GM23338 (cell line): Measurements from ENCODE around the gene SMIM35. TPM values are rescaled to one million over a fixed set of nuclear protein-coding genes. Genes with fewer than 3 reads are reported as not detected.

Experiments
- ATAC-seq: fragments of 200-7000 bp; cut with Tn5 transposase; 3 replicates; pipeline ENCODE4 v1.9.1; 2020
- DNase-seq: peaks from one replicate; pipeline ENCODE4 v3.0.0-alpha.2; 2015; ENCODE audit warnings: low spot score
- H2AFZ ChIP-seq: fragments of 200-600 bp; sonication (generic); 2 replicates; pipeline ENCODE4 v1.8.0; 2016; ENCODE audit warnings: antibody characterized with exemption, mild to moderate bottlenecking, moderate library complexity
- H3F3A ChIP-seq: fragments of 200-600 bp; sonication (generic); replicated peaks from 2 replicates; pipeline ENCODE4 v1.8.0; 2017; ENCODE audit warnings: antibody characterized with exemption, mixed run types, low read depth
- H3K27ac ChIP-seq: fragments of 200-600 bp; sonication (generic); 2 replicates; pipeline ENCODE4 v1.6.1; 2016; ENCODE audit warnings: low read depth
- H3K27me3 ChIP-seq: fragments of 200-600 bp; sonication (generic); 2 replicates; pipeline ENCODE4 v1.8.0; 2016; ENCODE audit warnings: mild to moderate bottlenecking, mixed run types, moderate library complexity; ENCODE audit not compliant: insufficient read depth
- H3K36me3 ChIP-seq: fragments of 200-600 bp; sonication (generic); 2 replicates; pipeline ENCODE4 v1.8.0; 2016; ENCODE audit warnings: mild to moderate bottlenecking; ENCODE audit not compliant: insufficient read depth
- H3K4me1 ChIP-seq: fragments of 200-600 bp; sonication (generic); 2 replicates; pipeline ENCODE4 v1.8.0; 2016; ENCODE audit warnings: mild to moderate bottlenecking, moderate library complexity; ENCODE audit not compliant: insufficient read depth
- H3K4me2 ChIP-seq: fragments of 200-600 bp; sonication (generic); 2 replicates; pipeline ENCODE4 v1.7.1; 2017; ENCODE audit warnings: mixed run types
- H3K4me3 ChIP-seq: fragments of 200-600 bp; sonication (generic); 2 replicates; pipeline ENCODE4 v1.6.1; 2016; ENCODE audit warnings: mixed run types
- H3K79me2 ChIP-seq: fragments of 200-600 bp; sonication (generic); replicated peaks from 2 replicates; pipeline ENCODE4 v1.8.0; 2017; ENCODE audit warnings: mild to moderate bottlenecking; ENCODE audit not compliant: insufficient read depth
- H3K9me2 ChIP-seq: fragments of 200-600 bp; sonication (generic); 2 replicates; pipeline ENCODE4 v1.8.0; 2017; ENCODE audit not compliant: insufficient read depth
- H4K20me1 ChIP-seq: fragments of 200-600 bp; sonication (generic); replicated peaks from 2 replicates; pipeline ENCODE4 v1.8.0; 2017; ENCODE audit warnings: mild to moderate bottlenecking; ENCODE audit not compliant: insufficient read depth
- H3K27ac Mint-ChIP-seq: 2 replicates; pipeline ENCODE4 v1.8.0; 2020; ENCODE audit warnings: inconsistent platforms, mild to moderate bottlenecking, moderate library complexity, mixed read lengths
- H3K27me3 Mint-ChIP-seq: 3 replicates; pipeline ENCODE4 v1.8.0; 2022; ENCODE audit warnings: low read depth, mild to moderate bottlenecking, moderate library complexity, mixed read lengths, inconsistent platforms; ENCODE audit not compliant: insufficient read depth, poor library complexity
- H3K36me3 Mint-ChIP-seq: 3 replicates; pipeline ENCODE4 v1.8.0; 2021; ENCODE audit warnings: low read depth, mild to moderate bottlenecking, inconsistent platforms, moderate library complexity, mixed read lengths
- H3K4me1 Mint-ChIP-seq: 3 replicates; pipeline ENCODE4 v1.8.0; 2020; ENCODE audit warnings: mild to moderate bottlenecking, inconsistent platforms, mixed read lengths
- H3K4me3 Mint-ChIP-seq: 3 replicates; pipeline ENCODE4 v1.8.0; 2021; ENCODE audit warnings: moderate library complexity, mild to moderate bottlenecking, inconsistent platforms, mixed read lengths
- H3K9me3 Mint-ChIP-seq: 3 replicates; pipeline ENCODE4 v1.8.0; 2020; ENCODE audit warnings: moderate library complexity, mild to moderate bottlenecking, inconsistent platforms, mixed read lengths
- CTCF ChIP-seq, 2 experiments: fragments of 200-600 bp in 1 of 2; sonication (generic) in 1 of 2; conservative IDR thresholded peaks; 2 replicates each; pipeline versions ENCODE4 v1.5.1 to v1.6.1; 2016 to 2017; ENCODE audit warnings: antibody characterized with exemption in 2 of 2, low read depth in 2 of 2, mild to moderate bottlenecking in 2 of 2, moderate library complexity in 1 of 2
- ETS1 ChIP-seq: IDR thresholded peaks from 2 replicates; pipeline ENCODE4 v1.6.1; 2016; ENCODE audit warnings: antibody characterized with exemption
- EZH2phosphoT487 ChIP-seq: fragments of 200-600 bp; sonication (generic); IDR thresholded peaks from one replicate; pipeline ENCODE4 v1.8.1; 2018; ENCODE audit warnings: antibody characterized with exemption; ENCODE audit not compliant: unreplicated experiment
- JUNB ChIP-seq: IDR thresholded peaks from one replicate; pipeline ENCODE4 v1.6.1; 2016; ENCODE audit warnings: antibody characterized with exemption; ENCODE audit not compliant: unreplicated experiment
- POLR2AphosphoS5 ChIP-seq: IDR thresholded peaks from 2 replicates; pipeline ENCODE4 v1.6.1; 2016; ENCODE audit warnings: antibody characterized with exemption, low read depth
- REST ChIP-seq: IDR thresholded peaks from one replicate; pipeline ENCODE4 v1.6.1; 2018; ENCODE audit warnings: antibody characterized with exemption; ENCODE audit not compliant: unreplicated experiment
- STAT1 ChIP-seq: IDR thresholded peaks from one replicate; pipeline ENCODE4 v1.6.1; 2016; ENCODE audit warnings: antibody characterized with exemption; ENCODE audit not compliant: unreplicated experiment
- ZNF114 ChIP-seq: fragments of 250-450 bp; sonication (Bioruptor Pico); IDR thresholded peaks from 2 replicates; pipeline ENCODE4 v1.5.0; 2020; ENCODE audit warnings: mild to moderate bottlenecking, moderate library complexity
- ZNF462 ChIP-seq: fragments of 250-450 bp; sonication (Bioruptor Pico); IDR thresholded peaks from 2 replicates; pipeline ENCODE4 v1.5.0; 2020; ENCODE audit warnings: mild to moderate bottlenecking, moderate library complexity
- polyA plus RNA-seq: library from polyadenylated mRNA; unstranded; fragments of >200 nt; fragmentation: Nextera tagmentation; extraction: Ambion mirVana; gene quantifications from 2 replicates; pipeline ENCODE4 v1.2.1, GENCODE V29; 2016
- total RNA-seq: library from RNA; depleted of rRNA; stranded (reverse); fragments of >200 nt; shearing (Covaris generic); gene quantifications from 2 replicates; pipeline ENCODE4 v1.2.3, GENCODE V29; 2014

The SMIM35 gene
- total and polyA plus RNA-seq, 2 experiments from 2014 or later, result not detected

- TF ChIP-seq POLR2AphosphoS5 (no peak), ZNF114 (CRISPR knock-in tag) (no peak), JUNB (no peak)
- ATAC-seq (no peak), DNase-seq (no peak)
- Mint-ChIP-seq H3K4me1 (peaks cover 3% of the 10 kb centered on the region; the same call in 1 of the 3 replicates), H3K27me3 (peaks cover 2% of the 10 kb centered on the region), H3K4me3 (no peak overlapping the region), H3K36me3 (no peaks in the 10 kb centered on the region; the same call in 2 of the 3 replicates), H3K9me3 (peaks cover 17% of the 10 kb centered on the region; the same call in 2 of the 3 replicates), H3K27ac (no peak overlapping the region)
- H2AFZ ChIP-seq, result no peak overlapping the region
- H3K4me3 ChIP-seq, result no peak overlapping the region
- H3K27me3 ChIP-seq, result no peaks in the 10 kb centered on the region
- H3K4me1 ChIP-seq, result no peaks in the 10 kb centered on the region
- no peak overlapping the region for H3K4me2 ChIP-seq
- H3K9me2 ChIP-seq, result no peaks in the 10 kb centered on the region
- no peaks in the 10 kb centered on the region for H3F3A ChIP-seq
- no peak overlapping the region for H3K27ac ChIP-seq
- H3K36me3 ChIP-seq, result no peaks in the 10 kb centered on the region
- no peaks in the 10 kb centered on the region for H4K20me1 ChIP-seq
- H3K79me2 ChIP-seq, result no peaks in the 10 kb centered on the region
These were observed 1.8 kb upstream of the SMIM35 start for GRCh38 chr11:118088531-118088930.

- Histone ChIP-seq H3K9me2 (no peaks in the 10 kb centered on the region), H3K4me2 (no peak overlapping the region), H3K27me3 (no peaks in the 10 kb centered on the region), H3K36me3 (no peaks in the 10 kb centered on the region), H3F3A (no peaks in the 10 kb centered on the region), H3K27ac (no peak overlapping the region), H2AFZ (no peak overlapping the region), H4K20me1 (no peaks in the 10 kb centered on the region), H3K79me2 (no peaks in the 10 kb centered on the region), H3K4me1 (no peaks in the 10 kb centered on the region), H3K4me3 (no peak overlapping the region)
- H3K27ac Mint-ChIP-seq, result no peak overlapping the region
- peaks cover 7% of the 10 kb centered on the region for H3K4me1 Mint-ChIP-seq
- ATAC-seq (no peak), DNase-seq (no peak)
- H3K9me3 Mint-ChIP-seq, result peaks cover 17% of the 10 kb centered on the region; the same call in 2 of the 3 replicates
- H3K4me3 Mint-ChIP-seq, result no peak overlapping the region
- peaks cover 2% of the 10 kb centered on the region for H3K27me3 Mint-ChIP-seq
- H3K36me3 Mint-ChIP-seq, result no peaks in the 10 kb centered on the region; the same call in 2 of the 3 replicates
- TF ChIP-seq ZNF114 (CRISPR knock-in tag) (no peak), STAT1 (no peak), REST (no peak), EZH2phosphoT487 (no peak), ETS1 (no peak), ZNF462 (CRISPR knock-in tag) (no peak), POLR2AphosphoS5 (no peak), CTCF (conservative IDR thresholded peaks at IDR 0.05; ENCODE audit: low read depth in 2 of 2) (no peak)
These were observed 1.2 kb upstream of the SMIM35 start for GRCh38 chr11:118087931-118088330.
